ENCODE data around the gene GHRHR. TPM values are rescaled to one million over a fixed set of nuclear protein-coding genes. Genes with fewer than 3 reads are reported as not detected.

Gene GHRHR
- total RNA-seq, 2 experiments from 2014 or later, result not detected

DNA sequence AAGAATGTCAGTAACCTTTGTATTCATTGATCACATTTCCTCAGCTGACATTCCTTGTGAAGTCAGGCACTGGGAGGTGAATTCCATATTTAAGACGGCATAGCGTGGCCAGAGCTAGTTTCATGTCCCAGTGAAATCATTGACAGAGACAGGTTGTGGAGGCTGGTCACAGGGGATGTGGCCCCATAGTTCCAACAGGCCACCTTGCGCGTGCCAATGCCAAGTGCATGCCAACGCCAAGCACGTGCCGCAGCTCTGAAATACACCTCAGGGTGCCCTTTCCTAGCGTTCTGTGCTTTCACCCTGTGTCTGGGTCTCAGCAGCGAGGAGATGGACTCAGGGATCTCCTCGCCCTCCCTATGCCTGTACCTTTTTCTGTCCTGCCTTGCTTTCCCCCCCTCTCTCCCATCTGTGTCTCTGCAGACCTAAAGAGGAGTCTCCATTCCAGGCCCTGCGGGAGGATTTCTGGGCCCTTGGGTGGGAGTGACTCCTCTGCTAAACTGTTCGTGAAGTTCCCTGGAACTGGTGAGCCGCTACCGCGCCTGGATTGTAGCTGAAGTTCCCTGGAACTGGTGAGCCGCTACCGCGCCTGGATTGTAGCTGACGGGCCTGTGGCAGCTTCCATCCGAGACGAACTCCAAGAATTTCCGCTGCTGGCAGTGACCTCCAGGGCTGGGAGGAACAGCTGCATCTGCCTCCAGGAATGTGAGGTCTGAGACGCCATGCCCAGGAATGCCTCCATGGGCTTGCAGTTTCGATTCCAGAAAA lies 32.4 kb upstream of the GHRHR start:
- Mint-ChIP-seq H3K27ac (no peak overlapping the region), H3K9me3 (ENCODE audit: insufficient read depth) (peaks cover 8% of the 10 kb centered on the region), H3K4me1 (ENCODE audit: low read depth) (no peaks in the 10 kb centered on the region), H3K36me3 (ENCODE audit: low read depth) (no peaks in the 10 kb centered on the region), H3K4me3 (no peak overlapping the region), H3K27me3 (ENCODE audit: low read depth) (peaks cover 7% of the 10 kb centered on the region)
- ATAC-seq (no peak), DNase-seq (peak; percentile 10)
- ChIA-PET CTCF (interaction anchor here (1.3 to 2.1 kb wide), 2 partner anchors 52 to 191 kb away, joined by 3 to 4 read pairs; no protein-coding TSS in a partner anchor), POLR2A (no interaction called here)

DNA sequence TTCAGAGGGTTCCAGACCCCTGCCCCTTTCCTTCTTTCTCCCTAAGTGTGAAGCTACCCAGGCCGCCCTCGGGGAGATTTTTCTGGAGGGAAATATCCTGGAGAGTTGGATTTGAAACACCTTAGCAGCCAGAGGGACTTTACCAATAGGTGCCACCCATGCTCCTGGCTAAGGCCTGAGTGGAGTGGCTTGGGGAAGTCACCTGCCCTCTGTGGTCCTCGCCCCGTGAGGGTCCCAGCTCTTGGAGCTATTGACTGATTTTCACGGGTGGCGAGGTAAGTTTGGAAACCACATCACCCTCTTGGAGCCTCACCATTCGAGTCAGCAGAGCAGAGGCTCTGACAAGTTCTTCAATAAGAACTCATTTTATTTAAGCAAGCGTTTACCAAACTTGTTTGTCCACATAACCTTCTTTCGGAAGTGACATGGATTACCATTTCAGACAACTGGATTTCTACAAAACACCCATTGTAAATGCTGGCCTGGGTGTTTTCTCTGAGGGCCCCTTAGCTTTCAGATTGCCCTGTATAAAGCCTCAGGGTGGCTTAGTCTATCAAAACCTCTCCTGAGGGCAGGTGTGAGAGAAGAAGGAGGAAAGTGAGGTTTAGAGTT lies 31.7 kb upstream of the GHRHR start:
- Mint-ChIP-seq H3K27ac (no peak overlapping the region), H3K36me3 (ENCODE audit: low read depth) (no peaks in the 10 kb centered on the region), H3K27me3 (ENCODE audit: low read depth) (peaks cover 7% of the 10 kb centered on the region), H3K9me3 (ENCODE audit: insufficient read depth) (peaks cover 8% of the 10 kb centered on the region), H3K4me1 (ENCODE audit: low read depth) (no peaks in the 10 kb centered on the region), H3K4me3 (no peak overlapping the region)
- DNase-seq (peak; percentile 16), ATAC-seq (no peak)
- CTCF ChIA-PET, result interaction anchor here (2.1 kb wide), 1 partner anchor 52 kb away, joined by 4 read pairs; no protein-coding TSS in a partner anchor
- POLR2A ChIA-PET, result no interaction called here

DNA sequence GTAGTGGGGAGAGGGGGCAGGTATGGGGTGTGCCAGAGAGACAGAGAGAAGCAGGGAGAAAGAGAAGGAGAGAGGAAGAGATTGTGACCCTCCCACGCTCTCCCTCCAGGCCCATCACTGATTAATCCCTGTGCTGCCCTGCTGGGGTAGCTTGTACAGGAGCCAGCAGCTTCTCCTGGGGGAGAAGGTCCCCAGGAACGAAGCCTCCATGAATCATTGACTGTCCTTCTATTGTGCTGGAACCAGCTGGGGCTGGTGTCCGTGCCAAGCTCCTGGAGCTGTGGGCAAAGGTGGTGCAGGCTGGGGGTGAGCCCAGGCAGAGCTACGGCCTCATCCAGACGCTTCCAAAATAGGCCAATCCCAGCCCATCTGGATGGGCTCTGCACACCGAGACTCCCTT lies 31.2 kb upstream of the GHRHR start:
- H3K27ac Mint-ChIP-seq, result no peak overlapping the region
- POLR2A ChIA-PET, result no interaction called here
- CTCF ChIA-PET, result interaction anchor here (2.1 kb wide), 1 partner anchor 51 kb away, joined by 4 read pairs; no protein-coding TSS in a partner anchor
- H3K4me1 Mint-ChIP-seq (ENCODE audit: low read depth), result no peaks in the 10 kb centered on the region
- DNase-seq (no peak), ATAC-seq (no peak)
- H3K36me3 Mint-ChIP-seq (ENCODE audit: low read depth), result no peaks in the 10 kb centered on the region
- H3K4me3 Mint-ChIP-seq, result no peak overlapping the region
- peaks cover 5% of the 10 kb centered on the region for H3K9me3 Mint-ChIP-seq (ENCODE audit: insufficient read depth)
- H3K27me3 Mint-ChIP-seq (ENCODE audit: low read depth), result peaks cover 9% of the 10 kb centered on the region

DNA sequence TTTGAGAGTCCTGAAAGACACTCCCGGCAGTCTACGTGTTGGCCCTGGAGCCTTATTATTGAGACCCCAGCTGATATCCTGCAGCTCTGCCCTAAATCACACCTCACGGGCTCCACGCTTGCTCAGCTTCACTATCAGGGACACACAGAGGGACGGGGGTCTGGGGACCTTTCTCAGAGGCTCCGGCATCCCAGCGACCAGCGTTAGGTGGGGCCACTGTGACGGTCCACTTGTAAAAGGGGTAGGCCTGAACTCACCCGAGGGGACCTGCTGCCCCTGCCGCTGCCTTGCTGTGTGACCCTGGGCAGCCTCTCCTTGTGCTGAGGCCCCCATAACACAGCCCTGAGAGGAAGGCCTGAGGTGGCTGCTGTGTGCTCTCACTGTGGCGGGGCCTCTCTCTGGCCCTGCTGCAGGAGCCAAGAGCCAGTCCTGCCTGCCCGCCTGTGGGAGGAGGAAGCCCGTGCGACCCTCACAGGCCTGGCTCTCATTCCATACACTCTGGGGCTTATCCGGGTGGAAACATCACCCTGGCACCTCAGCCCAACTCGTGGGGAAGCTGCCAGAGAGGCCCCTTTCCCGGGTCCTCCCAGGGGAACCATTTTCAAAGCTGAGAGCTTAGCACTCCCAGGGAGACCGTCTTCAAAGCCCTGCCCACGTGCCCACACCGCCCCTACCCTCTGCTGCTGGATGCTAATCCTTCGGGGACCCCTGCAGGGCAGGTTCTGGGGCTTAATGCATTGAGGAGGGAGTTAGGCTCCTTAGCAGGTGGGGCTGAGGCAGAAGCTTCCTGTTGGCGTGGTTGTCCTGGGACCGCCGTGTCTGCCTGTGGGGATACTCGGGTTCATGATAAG lies 30.4 kb upstream of the GHRHR start:
- DNase-seq (peak; percentile 8), ATAC-seq (no peak)
- no peaks in the 10 kb centered on the region for H3K9me3 Mint-ChIP-seq (ENCODE audit: insufficient read depth)
- no peaks in the 10 kb centered on the region for H3K36me3 Mint-ChIP-seq (ENCODE audit: low read depth)
- H3K27ac Mint-ChIP-seq, result no peak overlapping the region
- H3K4me1 Mint-ChIP-seq (ENCODE audit: low read depth), result no peaks in the 10 kb centered on the region
- ChIA-PET CTCF (interaction anchor here (1.0 kb wide), 1 partner anchor 190 kb away, joined by 4 read pairs; no protein-coding TSS in a partner anchor), POLR2A (no interaction called here)
- peaks cover 9% of the 10 kb centered on the region for H3K27me3 Mint-ChIP-seq (ENCODE audit: low read depth)
- no peak overlapping the region for H3K4me3 Mint-ChIP-seq

GRCh38 chr7:30934225-30934624 lies 29.5 kb upstream of the GHRHR start:
- Mint-ChIP-seq H3K27me3 (ENCODE audit: low read depth) (peaks cover 12% of the 10 kb centered on the region), H3K27ac (no peak overlapping the region), H3K9me3 (ENCODE audit: insufficient read depth) (no peaks in the 10 kb centered on the region), H3K4me1 (ENCODE audit: low read depth) (no peaks in the 10 kb centered on the region), H3K4me3 (no peak overlapping the region), H3K36me3 (ENCODE audit: low read depth) (no peaks in the 10 kb centered on the region)
- CTCF ChIA-PET, result interaction anchor here (1.0 kb wide), 1 partner anchor 189 kb away, joined by 4 read pairs; no protein-coding TSS in a partner anchor
- no peak for DNase-seq
- no peak for ATAC-seq
- POLR2A ChIA-PET, result no interaction called here

DNA sequence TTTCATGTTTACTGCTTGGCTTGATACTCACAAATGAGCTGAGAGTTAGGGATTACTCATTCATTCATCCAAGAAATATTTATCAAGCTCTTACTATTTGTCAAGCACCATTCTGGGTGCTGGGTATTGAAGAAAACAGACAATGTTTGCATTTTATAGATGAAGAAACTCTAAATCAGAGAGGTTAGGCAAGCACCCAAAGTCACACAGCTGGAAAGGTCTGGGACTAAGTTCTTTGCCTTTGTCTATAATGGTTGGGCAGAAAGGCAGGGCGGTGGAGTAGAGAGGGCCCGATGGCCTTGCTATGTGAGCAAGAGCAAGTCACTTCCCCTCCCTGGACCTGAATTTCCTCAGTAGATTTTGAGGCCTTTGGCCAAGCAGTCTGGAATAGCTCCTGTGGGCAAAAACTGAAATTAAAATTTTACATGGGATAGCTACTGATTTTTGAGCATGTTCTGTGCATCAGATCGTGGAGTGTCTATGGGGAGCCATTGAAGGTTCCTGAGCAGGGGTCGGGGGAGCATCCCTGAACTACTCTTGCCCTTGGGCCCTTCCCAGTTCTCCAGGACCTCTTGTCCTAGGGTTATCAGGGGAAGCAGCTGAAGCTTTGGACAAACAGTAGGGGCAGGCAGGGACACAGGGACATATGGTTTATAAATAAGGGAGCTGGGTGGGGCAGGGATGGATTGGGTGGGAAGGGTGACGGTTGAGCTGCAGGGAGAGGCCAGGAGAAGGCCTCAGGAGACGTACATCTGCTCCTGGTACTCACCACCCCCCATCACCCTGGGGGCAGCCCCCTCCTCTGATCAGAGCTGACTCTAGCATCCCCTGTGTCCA lies 28.8 kb upstream of the GHRHR start:
- Mint-ChIP-seq H3K27ac (no peak overlapping the region), H3K9me3 (ENCODE audit: insufficient read depth) (no peaks in the 10 kb centered on the region), H3K4me1 (ENCODE audit: low read depth) (no peaks in the 10 kb centered on the region), H3K36me3 (ENCODE audit: low read depth) (no peaks in the 10 kb centered on the region), H3K4me3 (no peak overlapping the region), H3K27me3 (ENCODE audit: low read depth) (peaks cover 12% of the 10 kb centered on the region)
- no peak for DNase-seq
- ChIA-PET CTCF (no interaction called here), POLR2A (no interaction called here)
- ATAC-seq, result no peak

GRCh38 chr7:30935569-30935877 lies 28.2 kb upstream of the GHRHR start:
- Mint-ChIP-seq H3K27me3 (ENCODE audit: low read depth) (peaks cover 15% of the 10 kb centered on the region), H3K4me1 (ENCODE audit: low read depth) (no peaks in the 10 kb centered on the region), H3K4me3 (no peak overlapping the region), H3K9me3 (ENCODE audit: insufficient read depth) (no peaks in the 10 kb centered on the region), H3K36me3 (ENCODE audit: low read depth) (no peaks in the 10 kb centered on the region), H3K27ac (no peak overlapping the region)
- no peak for DNase-seq
- no peak for ATAC-seq
- POLR2A ChIA-PET, result no interaction called here
- CTCF ChIA-PET, result no interaction called here

- POLR2A ChIA-PET, result no interaction called here
- Mint-ChIP-seq H3K4me1 (ENCODE audit: low read depth) (no peaks in the 10 kb centered on the region), H3K27ac (no peak overlapping the region), H3K9me3 (ENCODE audit: insufficient read depth) (no peaks in the 10 kb centered on the region), H3K36me3 (ENCODE audit: low read depth) (no peaks in the 10 kb centered on the region), H3K4me3 (no peak overlapping the region), H3K27me3 (ENCODE audit: low read depth) (peaks cover 18% of the 10 kb centered on the region)
- CTCF ChIA-PET, result interaction anchor here (0.9 to 1.7 kb wide), 2 partner anchors 37 to 185 kb away, joined by 3 to 6 read pairs; no protein-coding TSS in a partner anchor
- ATAC-seq, result no peak
- DNase-seq, result no peak
Measured at GRCh38 chr7:30936650-30937245, 27.0 kb upstream of the GHRHR start.

DNA sequence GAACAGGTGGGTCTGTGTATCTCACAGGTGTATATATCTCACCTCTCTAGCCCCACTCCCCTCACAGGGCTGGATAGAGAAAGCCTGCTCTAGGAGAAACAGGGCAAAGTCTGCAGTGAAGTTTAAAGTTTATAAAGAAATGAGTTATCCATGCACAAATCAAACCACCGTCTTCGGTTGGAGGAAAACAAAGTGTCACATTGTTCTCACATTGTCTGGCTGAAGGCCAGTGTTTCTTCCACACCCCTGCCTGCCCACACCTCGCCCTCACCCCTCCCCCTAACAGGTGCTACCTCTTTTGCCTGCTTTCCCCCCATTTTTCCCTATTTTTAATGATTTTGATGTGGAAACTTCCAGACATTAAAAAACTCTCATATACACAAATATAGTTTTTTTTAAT lies 26.3 kb upstream of the GHRHR start:
- no peak for ATAC-seq
- POLR2A ChIA-PET, result no interaction called here

GRCh38 chr7:30938435-30939316 lies 25.1 kb upstream of the GHRHR start:
- Mint-ChIP-seq H3K36me3 (ENCODE audit: low read depth) (no peaks in the 10 kb centered on the region), H3K27ac (no peak overlapping the region), H3K27me3 (ENCODE audit: low read depth) (peaks cover 27% of the 10 kb centered on the region), H3K9me3 (ENCODE audit: insufficient read depth) (no peaks in the 10 kb centered on the region), H3K4me3 (no peak overlapping the region), H3K4me1 (ENCODE audit: low read depth) (no peaks in the 10 kb centered on the region)
- ChIA-PET CTCF (interaction anchor here (0.7 to 2.5 kb wide), 19 partner anchors 10 to 1443 kb away, joined by 3 to 54 read pairs (median 5); no protein-coding TSS in a partner anchor), POLR2A (interaction anchor here (0.8 kb wide), 1 partner anchor 73 kb away, joined by 3 read pairs; no protein-coding TSS in a partner anchor)
- DNase-seq, result peak; percentile 72
- ATAC-seq, result peak; percentile 81

More for the DNA sequence above, 26.3 kb upstream of the GHRHR start:
- Mint-ChIP-seq H3K9me3 (ENCODE audit: insufficient read depth) (no peaks in the 10 kb centered on the region), H3K27ac (no peak overlapping the region), H3K27me3 (ENCODE audit: low read depth) (peaks cover 20% of the 10 kb centered on the region), H3K4me3 (no peak overlapping the region), H3K36me3 (ENCODE audit: low read depth) (no peaks in the 10 kb centered on the region), H3K4me1 (ENCODE audit: low read depth) (no peaks in the 10 kb centered on the region)
- DNase-seq, result no peak
- CTCF ChIA-PET, result interaction anchor here (1.7 to 2.2 kb wide), 2 partner anchors 36 to 185 kb away, joined by 6 to 11 read pairs; no protein-coding TSS in a partner anchor

Measured in activated CD8-positive, alpha-beta T cell treated with anti-CD3 and anti-CD28 coated beads, Interleukin-2, amount 10 ng/mL, durations not matched to agents 7 days and 5 days (primary cell).